D721Med (cell line): ENCODE results near the gene TAPBP.
A peak's percentile ranks its signal among the peaks of the same experiment; 100 is the strongest.

Experiments used
- DNase-seq: peaks from one replicate; pipeline ENCODE4 v3.0.0; 2011; ENCODE audit warnings: low spot score; ENCODE audit not compliant: insufficient read length
- FAIRE-seq: peaks from 2 replicates; lab custom pipeline; 2011; peaks lifted over from hg19 to GRCh38; lab: Jason Lieb, UNC
- TF ChIP-seq, protein P1 (sequence below): IDR thresholded peaks from 2 replicates; pipeline ENCODE4 v1.5.1; 2012; ENCODE audit warnings: mild to moderate bottlenecking, control low read depth; ENCODE audit not compliant: insufficient read depth; ENCODE audit errors: missing control alignments

TAPBP gene

DNA sequence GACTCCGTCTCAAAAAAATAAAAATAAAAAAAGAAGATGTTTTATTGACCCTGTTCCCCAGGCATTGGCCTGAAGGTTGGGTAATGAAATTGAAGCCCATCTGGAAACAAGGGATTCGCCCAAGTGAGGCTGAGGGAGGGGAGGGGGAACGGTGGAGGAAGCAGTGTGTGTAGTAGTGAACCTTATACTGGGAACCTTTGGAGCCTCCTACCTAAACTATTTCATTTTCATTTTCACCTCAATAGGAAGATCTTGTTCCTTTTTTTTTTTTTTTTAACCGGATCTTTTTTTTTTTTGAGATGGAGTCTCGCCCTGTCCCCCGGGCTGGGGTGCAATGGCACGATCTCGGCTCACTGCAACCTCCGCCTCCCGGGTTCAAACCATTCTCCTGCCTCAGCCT is 16.9 kb upstream of the TAPBP start:
- FAIRE-seq (no peak), DNase-seq (no peak)
- TF ChIP-seq, protein P1, sequence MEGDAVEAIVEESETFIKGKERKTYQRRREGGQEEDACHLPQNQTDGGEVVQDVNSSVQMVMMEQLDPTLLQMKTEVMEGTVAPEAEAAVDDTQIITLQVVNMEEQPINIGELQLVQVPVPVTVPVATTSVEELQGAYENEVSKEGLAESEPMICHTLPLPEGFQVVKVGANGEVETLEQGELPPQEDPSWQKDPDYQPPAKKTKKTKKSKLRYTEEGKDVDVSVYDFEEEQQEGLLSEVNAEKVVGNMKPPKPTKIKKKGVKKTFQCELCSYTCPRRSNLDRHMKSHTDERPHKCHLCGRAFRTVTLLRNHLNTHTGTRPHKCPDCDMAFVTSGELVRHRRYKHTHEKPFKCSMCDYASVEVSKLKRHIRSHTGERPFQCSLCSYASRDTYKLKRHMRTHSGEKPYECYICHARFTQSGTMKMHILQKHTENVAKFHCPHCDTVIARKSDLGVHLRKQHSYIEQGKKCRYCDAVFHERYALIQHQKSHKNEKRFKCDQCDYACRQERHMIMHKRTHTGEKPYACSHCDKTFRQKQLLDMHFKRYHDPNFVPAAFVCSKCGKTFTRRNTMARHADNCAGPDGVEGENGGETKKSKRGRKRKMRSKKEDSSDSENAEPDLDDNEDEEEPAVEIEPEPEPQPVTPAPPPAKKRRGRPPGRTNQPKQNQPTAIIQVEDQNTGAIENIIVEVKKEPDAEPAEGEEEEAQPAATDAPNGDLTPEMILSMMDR: no peak

- peak; percentile 64 for DNase-seq
- TF ChIP-seq, protein P1: no peak
- no peak for FAIRE-seq
Observed at GRCh38 chr6:33329058-33329457, 15.2 kb upstream of the TAPBP start.

- FAIRE-seq (no peak), DNase-seq (no peak)
- TF ChIP-seq, protein P1: no peak
Observed at GRCh38 chr6:33324125-33324524, 10.2 kb upstream of the TAPBP start.

DNA sequence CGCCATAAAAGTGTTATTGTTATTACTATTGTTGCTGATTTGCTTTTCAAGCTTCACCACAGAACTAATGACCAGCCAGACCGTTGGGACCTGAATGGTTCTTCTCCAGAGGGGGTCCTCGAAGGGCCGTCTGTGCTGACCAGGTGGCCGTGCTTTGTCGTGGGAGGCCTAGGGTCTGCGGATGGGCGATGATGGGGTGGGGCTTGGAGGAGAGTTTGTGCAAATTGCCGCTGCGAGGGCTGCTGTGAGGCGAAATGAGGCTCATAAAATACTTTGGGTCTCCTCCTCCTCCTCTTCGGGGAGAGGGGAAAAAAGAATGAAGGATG is 9.7 kb upstream of the TAPBP start:
- TF ChIP-seq, protein P1: no peak
- no peak for DNase-seq
- FAIRE-seq: no peak

DNA sequence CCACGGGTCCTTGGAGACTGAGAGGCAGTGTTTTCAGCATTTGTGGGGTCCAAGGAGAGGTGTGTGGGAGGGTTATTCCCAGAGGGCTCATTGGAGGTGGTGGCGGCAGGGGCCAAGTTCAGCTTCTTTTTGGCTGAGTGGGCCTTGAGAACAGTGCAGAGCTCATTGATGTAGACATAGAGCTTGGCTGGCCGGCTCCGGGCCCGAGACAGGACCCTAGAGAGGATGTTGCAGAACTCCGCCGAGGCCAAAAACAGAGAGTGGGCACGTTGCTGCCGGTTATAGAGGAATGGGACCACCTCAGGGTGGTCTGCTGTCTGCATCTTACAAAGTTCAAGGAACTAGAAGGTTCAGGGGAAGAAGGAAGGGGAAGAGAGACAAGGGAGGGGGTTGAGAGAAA is 7.3 kb upstream of the TAPBP start:
- FAIRE-seq: no peak
- TF ChIP-seq, protein P1: no peak
- no peak for DNase-seq

DNA sequence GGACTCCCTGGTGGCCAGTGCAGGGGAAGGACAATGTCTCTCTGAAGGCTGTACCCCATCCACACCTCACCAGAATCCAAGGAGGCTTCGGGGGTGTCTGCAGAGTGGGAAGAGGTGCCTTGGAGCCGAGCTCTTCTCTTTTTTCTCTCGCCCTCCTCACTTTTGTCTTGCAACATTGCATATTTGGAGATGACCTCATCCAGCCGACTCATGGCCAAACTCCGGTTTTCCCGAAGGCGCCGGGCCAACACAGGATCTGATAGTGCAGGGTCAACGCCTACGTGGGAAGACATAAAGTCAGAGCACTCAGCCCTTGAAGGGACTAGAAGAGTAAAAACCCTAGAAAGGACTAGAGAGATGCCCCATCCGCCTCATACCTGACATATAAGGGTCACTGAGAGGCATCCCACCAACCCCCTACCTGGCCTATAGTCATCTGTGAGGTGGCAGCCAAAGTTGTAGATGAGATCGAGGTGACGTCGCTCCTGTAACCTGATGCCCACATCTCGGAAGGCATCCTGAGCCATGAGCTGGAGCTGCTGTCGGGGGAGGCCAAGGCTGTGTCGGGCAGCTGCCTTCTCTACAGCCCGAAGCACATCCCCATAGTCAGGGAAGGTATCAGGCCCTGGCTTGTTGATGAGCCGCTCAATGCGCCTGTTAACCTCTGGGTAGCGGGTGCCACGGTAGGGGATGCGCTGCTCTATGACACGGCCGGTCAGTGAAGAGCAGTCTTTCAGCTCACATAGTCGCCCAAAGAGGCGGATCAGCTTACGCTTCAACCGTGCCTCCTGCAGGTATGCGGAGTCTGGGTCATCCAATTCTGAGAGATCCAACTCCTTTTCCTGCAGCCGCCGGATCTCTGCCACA is 6.7 kb upstream of the TAPBP start:
- FAIRE-seq: no peak
- TF ChIP-seq, protein P1: no peak
- no peak for DNase-seq

DNA sequence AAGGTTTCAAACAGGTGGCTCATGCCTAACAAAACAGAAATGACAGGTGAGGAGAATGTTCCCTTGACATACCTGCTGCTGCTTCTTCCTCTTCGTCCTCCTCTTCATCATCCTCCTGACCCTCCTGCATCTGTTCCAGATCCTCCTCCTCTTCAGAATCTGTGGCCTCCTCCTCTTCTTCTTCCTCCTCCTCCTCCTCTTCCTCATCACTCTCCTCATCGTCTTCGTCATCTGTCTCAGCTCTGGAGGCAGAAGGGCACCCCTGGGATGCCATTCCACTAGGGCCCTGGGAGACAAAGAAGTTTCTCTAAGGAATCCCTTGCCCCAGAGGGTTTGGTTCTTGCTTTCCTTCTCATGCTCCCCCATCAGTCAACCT is 6.0 kb upstream of the TAPBP start:
- DNase-seq (no peak), FAIRE-seq (no peak)
- TF ChIP-seq, protein P1: no peak
